Activated T-helper 1 cell treated with anti-CD3 and anti-CD28 coated beads, Interleukin-12 subunit alpha, Interleukin-12 subunit beta, Interleukin-2, Interleukin-4 antibody, amounts not matched to agents 30 ng/mL and 10 ng/mL and 1 ng/mL, durations not matched to agents 14 hours and 24 hours and 36 hours (primary cell): Measurements from ENCODE around the gene C15orf39. TPM values are rescaled to one million over a fixed set of nuclear protein-coding genes. Genes with fewer than 3 reads are reported as not detected.

Source experiments
- DNase-seq: peaks from one replicate; pipeline ENCODE4 v3.0.0; 2021; ENCODE audit warnings: low spot score
- H3K27ac Mint-ChIP-seq: one replicate; pipeline ENCODE4 v1.8.0; 2021; ENCODE audit warnings: mild to moderate bottlenecking, mixed read lengths
- H3K27me3 Mint-ChIP-seq: one replicate; pipeline ENCODE4 v1.8.0; 2022; ENCODE audit warnings: mild to moderate bottlenecking, moderate library complexity, mixed read lengths; ENCODE audit not compliant: insufficient read depth
- H3K36me3 Mint-ChIP-seq: one replicate; pipeline ENCODE4 v1.8.0; 2021; ENCODE audit warnings: low read depth, mixed read lengths
- H3K4me1 Mint-ChIP-seq: one replicate; pipeline ENCODE4 v1.8.0; 2021; ENCODE audit warnings: low read depth, mixed read lengths
- H3K4me3 Mint-ChIP-seq: one replicate; pipeline ENCODE4 v1.8.0; 2021; ENCODE audit warnings: mild to moderate bottlenecking, moderate library complexity, mixed read lengths
- H3K9me3 Mint-ChIP-seq: one replicate; pipeline ENCODE4 v1.8.0; 2021; ENCODE audit warnings: mixed read lengths
- intact Hi-C: fragments of 100-400 bp; cut with micrococcal nuclease; formaldehyde crosslinking; loops from one replicate; pipeline ENCODE4 v1.15.1; 2024
- total RNA-seq: library from RNA; stranded (reverse); gene quantifications from 2 replicates; pipeline ENCODE4 v1.2.3, GENCODE V29; 2022

Gene C15orf39
- total RNA-seq, 1 donor from 2014 or later, result 46.1 TPM

GRCh38 chr15:75227663-75228280, 26.1 kb downstream of the C15orf39 start:
- Mint-ChIP-seq H3K27me3 (peaks cover 4% of the 10 kb centered on the region), H3K9me3 (no peaks in the 10 kb centered on the region), H3K4me3 (no peak overlapping the region), H3K36me3 (no peaks in the 10 kb centered on the region), H3K27ac (no peak overlapping the region), H3K4me1 (no peaks in the 10 kb centered on the region)
- no peak for DNase-seq
- intact Hi-C loops, result no loop called here

DNA sequence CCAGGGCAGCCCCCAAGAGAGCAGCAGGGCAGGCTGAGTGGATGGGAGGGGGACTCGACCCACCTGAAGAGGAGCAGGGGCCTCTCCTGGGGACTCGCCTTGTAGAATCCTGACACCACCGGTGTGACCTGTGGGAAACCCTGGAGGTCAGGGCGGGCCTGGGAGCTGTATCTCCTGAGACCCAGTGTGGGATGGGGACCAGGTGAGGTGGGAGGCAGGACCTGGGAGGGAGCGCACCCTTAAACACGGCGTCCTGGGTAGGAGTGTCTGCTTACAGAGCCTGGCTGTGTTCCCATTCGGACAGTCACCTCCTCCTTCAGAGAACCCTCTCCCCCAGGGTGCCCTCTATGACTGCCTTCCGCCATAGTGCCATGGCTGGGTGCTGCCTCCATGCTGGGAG, 27.1 kb downstream of the C15orf39 start:
- intact Hi-C loops, result no loop called here
- no peaks in the 10 kb centered on the region for H3K4me1 Mint-ChIP-seq
- no peak for DNase-seq
- no peak overlapping the region for H3K27ac Mint-ChIP-seq
- no peak overlapping the region for H3K4me3 Mint-ChIP-seq
- H3K36me3 Mint-ChIP-seq, result no peaks in the 10 kb centered on the region
- peaks cover 4% of the 10 kb centered on the region for H3K27me3 Mint-ChIP-seq
- no peaks in the 10 kb centered on the region for H3K9me3 Mint-ChIP-seq

DNA sequence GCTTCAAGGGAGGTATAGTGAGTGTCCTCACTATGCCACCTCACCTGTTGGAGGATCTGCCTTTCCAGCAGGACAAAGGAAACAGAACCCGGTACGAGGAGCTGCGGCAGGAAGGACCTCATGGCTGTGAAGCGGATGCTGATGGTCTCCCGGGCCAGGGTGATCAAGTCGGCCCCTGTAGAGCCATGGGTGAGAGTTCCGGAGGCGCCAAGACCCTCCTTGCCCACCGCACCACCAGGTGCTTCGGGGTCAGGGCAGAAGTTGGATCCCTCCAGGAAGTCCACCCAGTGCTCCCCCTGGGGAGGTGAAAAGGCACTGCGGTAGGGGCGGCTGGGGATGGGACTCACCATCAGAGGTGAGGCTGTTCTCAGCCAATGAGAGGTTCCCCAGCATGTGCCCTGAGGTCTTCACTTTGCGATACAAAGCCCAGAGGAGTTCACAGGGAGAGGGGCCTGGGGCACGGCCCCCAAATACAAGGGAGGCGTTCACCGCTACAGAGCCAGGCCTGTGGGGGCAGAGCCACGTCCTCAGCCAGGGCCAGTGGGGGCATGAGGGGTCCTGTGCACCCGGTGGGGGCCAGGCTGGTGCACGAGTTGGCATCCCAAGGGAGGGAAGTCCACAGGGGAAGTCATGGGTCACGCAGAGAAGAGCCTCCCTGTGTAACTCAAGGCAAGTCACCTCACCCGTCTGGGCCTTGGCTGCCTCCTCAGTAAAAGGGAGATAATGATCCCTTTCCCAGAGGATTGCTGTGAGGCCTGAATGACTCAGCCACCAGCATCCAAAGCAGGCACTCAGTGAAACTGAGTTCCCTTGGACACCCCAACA, 27.7 kb downstream of the C15orf39 start:
- H3K4me3 Mint-ChIP-seq, result no peak overlapping the region
- no peak for DNase-seq
- no peaks in the 10 kb centered on the region for H3K9me3 Mint-ChIP-seq
- no peaks in the 10 kb centered on the region for H3K4me1 Mint-ChIP-seq
- H3K27me3 Mint-ChIP-seq, result peaks cover 4% of the 10 kb centered on the region
- H3K36me3 Mint-ChIP-seq, result no peaks in the 10 kb centered on the region
- intact Hi-C loops, result no loop called here
- no peak overlapping the region for H3K27ac Mint-ChIP-seq

DNA sequence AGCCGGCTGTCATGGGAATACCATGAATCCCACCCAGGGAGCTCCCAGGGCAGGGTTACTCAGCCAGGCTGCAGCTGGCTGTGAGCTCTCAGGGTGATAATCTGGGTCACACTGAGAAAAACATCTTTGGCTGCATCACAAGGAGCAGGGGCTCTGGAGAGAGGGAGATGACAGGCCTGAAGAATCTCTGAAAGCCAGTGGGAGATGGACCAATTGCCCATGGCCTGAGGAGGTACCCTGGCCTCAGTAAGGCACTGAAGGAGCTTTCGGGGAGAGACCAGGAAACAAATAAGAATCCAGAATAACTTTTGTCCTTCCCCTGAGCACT, 28.3 kb downstream of the C15orf39 start:
- Mint-ChIP-seq H3K27ac (no peak overlapping the region), H3K27me3 (peaks cover 4% of the 10 kb centered on the region), H3K4me1 (no peaks in the 10 kb centered on the region), H3K4me3 (no peak overlapping the region), H3K36me3 (no peaks in the 10 kb centered on the region), H3K9me3 (no peaks in the 10 kb centered on the region)
- DNase-seq, result no peak
- intact Hi-C loops, result no loop called here

GRCh38 chr15:75230551-75231371, 29.1 kb downstream of the C15orf39 start:
- intact Hi-C loops, result no loop called here
- Mint-ChIP-seq H3K9me3 (no peaks in the 10 kb centered on the region), H3K4me3 (no peak overlapping the region), H3K27ac (no peak overlapping the region), H3K27me3 (peaks cover 4% of the 10 kb centered on the region), H3K4me1 (no peaks in the 10 kb centered on the region), H3K36me3 (no peaks in the 10 kb centered on the region)
- no peak for DNase-seq

GRCh38 chr15:75231836-75232235, 30.2 kb downstream of the C15orf39 start:
- Mint-ChIP-seq H3K4me3 (no peak overlapping the region), H3K27me3 (peaks cover 4% of the 10 kb centered on the region), H3K36me3 (no peaks in the 10 kb centered on the region), H3K9me3 (no peaks in the 10 kb centered on the region), H3K4me1 (no peaks in the 10 kb centered on the region), H3K27ac (no peak overlapping the region)
- intact Hi-C loops, result no loop called here
- DNase-seq, result no peak

DNA sequence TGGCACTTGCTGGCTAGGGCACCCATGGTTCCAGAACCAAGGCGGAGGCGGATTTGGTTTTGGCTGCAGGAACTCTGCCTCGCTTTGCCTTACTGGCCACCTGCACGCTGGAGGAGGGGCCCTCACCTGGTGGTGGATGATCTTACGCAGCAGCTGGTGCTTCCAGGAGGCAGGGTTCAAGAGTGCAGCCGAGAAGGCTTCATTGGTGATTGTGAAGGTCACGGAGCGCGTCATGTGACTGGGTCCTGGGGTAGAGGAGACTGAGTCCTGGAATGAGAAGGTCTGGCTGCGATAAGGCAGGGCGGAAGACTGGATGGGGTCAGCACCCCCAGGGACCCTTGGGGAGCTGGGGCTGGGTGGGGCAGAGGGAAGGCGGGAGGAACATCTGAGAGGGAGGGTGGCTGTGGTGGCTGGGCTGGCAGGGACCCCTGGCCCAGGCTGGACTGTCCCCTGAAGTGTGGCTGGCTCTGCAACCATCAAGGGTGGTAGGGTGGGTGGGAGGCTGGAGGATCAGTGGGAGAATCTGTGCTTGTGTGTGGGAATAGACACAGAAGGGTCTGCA, 30.7 kb downstream of the C15orf39 start:
- H3K4me3 Mint-ChIP-seq, result no peak overlapping the region
- H3K36me3 Mint-ChIP-seq, result no peaks in the 10 kb centered on the region
- intact Hi-C loops, result no loop called here
- H3K27me3 Mint-ChIP-seq, result peaks cover 4% of the 10 kb centered on the region
- no peaks in the 10 kb centered on the region for H3K4me1 Mint-ChIP-seq
- H3K27ac Mint-ChIP-seq, result no peak overlapping the region
- no peaks in the 10 kb centered on the region for H3K9me3 Mint-ChIP-seq
- DNase-seq, result no peak

DNA sequence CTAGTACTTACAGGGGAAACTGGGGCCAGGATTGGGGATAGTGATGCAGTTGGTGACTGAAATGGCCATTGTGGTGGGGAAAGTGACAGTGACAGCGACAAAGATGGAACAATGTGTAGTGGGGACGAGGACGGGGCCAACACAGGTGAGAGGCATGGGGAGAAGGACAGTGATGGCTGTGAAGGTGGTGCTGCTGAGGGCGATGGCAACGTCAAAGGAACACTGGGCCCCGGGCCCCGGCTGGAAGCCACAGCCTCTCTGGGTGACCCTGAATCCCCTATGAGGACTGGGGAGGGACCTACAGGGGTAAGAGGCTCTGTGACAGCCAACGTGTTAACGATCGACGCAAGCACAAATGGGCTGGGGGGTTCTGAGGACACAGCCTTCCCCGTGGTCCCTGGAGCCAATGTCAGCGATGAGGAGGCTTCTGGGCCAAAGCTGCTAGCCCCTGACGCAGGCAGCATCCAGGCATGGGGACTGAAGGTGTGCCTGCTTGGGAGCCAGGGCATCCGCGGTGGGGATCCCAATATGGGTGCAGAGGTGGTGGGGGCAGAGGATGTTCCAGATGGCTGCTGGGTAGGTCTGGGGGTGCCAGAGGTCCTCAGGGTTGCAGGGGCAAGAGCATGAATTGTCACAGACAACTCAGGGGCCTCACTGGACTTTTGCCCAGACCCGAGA, 31.3 kb downstream of the C15orf39 start:
- H3K36me3 Mint-ChIP-seq, result no peaks in the 10 kb centered on the region
- intact Hi-C loops, result no loop called here
- DNase-seq, result no peak
- H3K27ac Mint-ChIP-seq, result no peak overlapping the region
- no peaks in the 10 kb centered on the region for H3K4me1 Mint-ChIP-seq
- H3K27me3 Mint-ChIP-seq, result peaks cover 2% of the 10 kb centered on the region
- no peaks in the 10 kb centered on the region for H3K9me3 Mint-ChIP-seq
- H3K4me3 Mint-ChIP-seq, result no peak overlapping the region

DNA sequence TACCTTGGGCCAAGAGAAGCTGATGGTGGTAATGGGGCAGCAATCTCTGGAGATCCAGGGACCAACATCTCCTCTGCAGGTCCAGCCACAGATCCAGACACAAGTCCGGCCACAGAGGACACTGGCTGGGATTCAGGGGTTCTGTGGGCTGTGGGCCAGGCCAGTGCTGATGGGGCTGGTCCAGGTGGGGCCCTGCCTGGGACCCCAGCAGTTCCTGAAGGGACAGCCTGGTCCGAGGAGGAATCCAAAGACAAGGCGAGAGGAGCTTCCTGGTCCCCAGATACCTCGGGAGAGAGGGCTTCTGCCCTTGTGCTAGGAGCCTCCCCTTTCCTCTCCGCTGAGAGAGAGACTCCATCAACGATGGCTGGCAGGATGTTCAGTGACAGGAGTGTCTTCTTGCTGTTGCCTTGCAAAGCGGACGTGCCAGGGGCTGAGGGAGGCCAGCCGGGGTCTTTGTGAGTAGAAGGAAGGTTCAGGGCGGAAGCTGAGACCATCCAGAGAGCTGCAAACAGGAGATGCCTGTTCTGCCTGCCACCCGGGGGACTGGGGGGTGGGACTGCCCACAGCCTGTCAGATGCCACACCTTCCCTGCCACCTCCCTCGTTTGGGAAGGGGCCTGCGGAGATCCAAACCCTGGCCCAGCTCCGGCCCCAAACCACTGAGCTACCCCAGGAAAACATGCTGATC, 32.0 kb downstream of the C15orf39 start:
- Mint-ChIP-seq H3K4me1 (no peaks in the 10 kb centered on the region), H3K9me3 (no peaks in the 10 kb centered on the region), H3K36me3 (no peaks in the 10 kb centered on the region), H3K4me3 (no peak overlapping the region), H3K27ac (no peak overlapping the region), H3K27me3 (peaks cover 5% of the 10 kb centered on the region)
- DNase-seq, result no peak
- intact Hi-C loops, result no loop called here

GRCh38 chr15:75234191-75234810, 32.6 kb downstream of the C15orf39 start:
- Mint-ChIP-seq H3K4me3 (no peak overlapping the region), H3K4me1 (no peaks in the 10 kb centered on the region), H3K27ac (no peak overlapping the region), H3K9me3 (no peaks in the 10 kb centered on the region), H3K36me3 (no peaks in the 10 kb centered on the region), H3K27me3 (peaks cover 5% of the 10 kb centered on the region)
- intact Hi-C loops, result no loop called here
- DNase-seq, result no peak

DNA sequence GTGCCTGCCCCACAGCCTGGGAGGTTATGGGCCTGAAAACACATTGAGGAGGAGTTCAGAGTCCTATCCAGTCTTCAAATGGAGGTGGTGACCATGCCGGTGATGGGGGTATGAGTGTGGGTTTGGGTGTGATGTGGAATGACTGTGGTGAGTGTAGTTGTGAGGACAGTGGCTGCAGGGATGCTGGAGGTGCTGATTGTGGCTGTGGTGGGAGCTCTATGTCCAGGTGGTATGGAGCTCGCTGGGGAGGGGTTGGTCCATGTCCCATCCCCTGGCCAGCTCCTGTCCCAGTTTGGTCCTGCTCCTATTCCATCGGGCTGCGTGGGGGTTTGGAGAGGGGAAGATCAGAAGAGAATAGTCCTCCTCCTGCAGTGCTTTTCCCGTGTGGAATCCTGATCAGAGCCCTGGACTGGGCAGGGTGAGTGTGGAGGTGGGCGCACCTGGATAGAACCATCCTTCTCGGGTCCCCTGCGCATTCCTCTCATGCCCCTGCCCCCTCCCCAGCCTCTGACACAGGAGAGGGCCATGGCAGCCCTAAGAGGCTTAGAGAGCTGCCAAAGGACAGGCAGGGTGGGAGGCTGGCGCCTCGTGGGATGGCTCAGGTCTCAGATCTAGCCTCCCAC, 33.5 kb downstream of the C15orf39 start:
- Mint-ChIP-seq H3K27ac (no peak overlapping the region), H3K27me3 (peaks cover 10% of the 10 kb centered on the region), H3K4me3 (no peak overlapping the region), H3K36me3 (no peaks in the 10 kb centered on the region), H3K9me3 (no peaks in the 10 kb centered on the region), H3K4me1 (no peaks in the 10 kb centered on the region)
- intact Hi-C loops, result no loop called here
- no peak for DNase-seq
